D341Med (cell line): Measurements from ENCODE around the gene SPCS3.

Experiments
- DNase-seq: peaks from one replicate; pipeline ENCODE4 v3.0.0; 2012; ENCODE audit warnings: low spot score

SPCS3 gene

GRCh38 chr4:176350671-176351070 is 30.9 kb downstream of the SPCS3 start:
- DNase-seq = no peak

GRCh38 chr4:176354884-176355283 is 35.1 kb downstream of the SPCS3 start:
- DNase-seq = no peak

GRCh38 chr4:176357359-176358082 is 37.8 kb downstream of the SPCS3 start:
- DNase-seq = no peak

- DNase-seq = no peak
These were observed 38.3 kb downstream of the SPCS3 start for GRCh38 chr4:176358083-176358469.

- no peak for DNase-seq
These were observed 39.8 kb downstream of the SPCS3 start for GRCh38 chr4:176359590-176359989.

- no peak for DNase-seq
These were observed 40.7 kb downstream of the SPCS3 start for GRCh38 chr4:176360446-176360845.

GRCh38 chr4:176363072-176363471 is 43.3 kb downstream of the SPCS3 start:
- DNase-seq = no peak

GRCh38 chr4:176367771-176368465 is 48.2 kb downstream of the SPCS3 start:
- no peak for DNase-seq

- no peak for DNase-seq
These were observed 56.4 kb downstream of the SPCS3 start for GRCh38 chr4:176376032-176376614.

GRCh38 chr4:176377780-176378179 is 58.0 kb downstream of the SPCS3 start:
- DNase-seq = no peak

GRCh38 chr4:176380352-176381157 is 60.8 kb downstream of the SPCS3 start:
- no peak for DNase-seq
